ENCODE data around the gene MUSK. TPM values are rescaled to one million over a fixed set of nuclear protein-coding genes. Genes with fewer than 3 reads are reported as not detected.

Gene MUSK
- total RNA-seq, 1 donor from 2014 or later = not detected

DNA sequence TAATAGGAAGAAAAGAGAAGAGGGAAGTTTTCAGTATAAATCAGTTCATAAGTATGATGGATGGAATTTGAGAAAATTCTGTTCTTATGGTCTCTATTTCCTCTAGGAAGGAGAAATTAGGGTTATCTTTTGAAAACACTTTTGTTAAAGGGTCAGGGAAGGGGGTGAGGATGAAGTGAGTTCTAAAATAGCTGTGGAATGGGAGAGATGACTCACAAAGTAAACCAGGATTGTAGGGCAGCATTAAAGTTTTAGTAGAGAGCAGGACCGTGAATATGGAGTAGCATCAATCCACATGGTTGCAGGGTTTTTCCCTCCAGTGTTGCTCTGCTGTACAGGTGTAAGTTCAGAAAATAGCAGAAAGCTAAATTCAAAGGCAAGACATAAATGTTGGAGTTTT lies 32.4 kb downstream of the MUSK start:
- Histone ChIP-seq H3K36me3 (ENCODE audit: control insufficient read depth, insufficient read depth, low read length) (no peaks in the 10 kb centered on the region), H3K4me3 (ENCODE audit: low read depth, low read length) (no peak overlapping the region), H3K27me3 (ENCODE audit: control insufficient read depth, insufficient read depth, low read length) (no peaks in the 10 kb centered on the region)
- TF ChIP-seq, protein P1, sequence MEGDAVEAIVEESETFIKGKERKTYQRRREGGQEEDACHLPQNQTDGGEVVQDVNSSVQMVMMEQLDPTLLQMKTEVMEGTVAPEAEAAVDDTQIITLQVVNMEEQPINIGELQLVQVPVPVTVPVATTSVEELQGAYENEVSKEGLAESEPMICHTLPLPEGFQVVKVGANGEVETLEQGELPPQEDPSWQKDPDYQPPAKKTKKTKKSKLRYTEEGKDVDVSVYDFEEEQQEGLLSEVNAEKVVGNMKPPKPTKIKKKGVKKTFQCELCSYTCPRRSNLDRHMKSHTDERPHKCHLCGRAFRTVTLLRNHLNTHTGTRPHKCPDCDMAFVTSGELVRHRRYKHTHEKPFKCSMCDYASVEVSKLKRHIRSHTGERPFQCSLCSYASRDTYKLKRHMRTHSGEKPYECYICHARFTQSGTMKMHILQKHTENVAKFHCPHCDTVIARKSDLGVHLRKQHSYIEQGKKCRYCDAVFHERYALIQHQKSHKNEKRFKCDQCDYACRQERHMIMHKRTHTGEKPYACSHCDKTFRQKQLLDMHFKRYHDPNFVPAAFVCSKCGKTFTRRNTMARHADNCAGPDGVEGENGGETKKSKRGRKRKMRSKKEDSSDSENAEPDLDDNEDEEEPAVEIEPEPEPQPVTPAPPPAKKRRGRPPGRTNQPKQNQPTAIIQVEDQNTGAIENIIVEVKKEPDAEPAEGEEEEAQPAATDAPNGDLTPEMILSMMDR (IDR thresholded peaks at IDR 0.05; ENCODE audit: insufficient read depth, low read length, poor library complexity, severe bottlenecking) = no peak
- DNase-seq (ENCODE audit: low read depth) = no peak

DNA sequence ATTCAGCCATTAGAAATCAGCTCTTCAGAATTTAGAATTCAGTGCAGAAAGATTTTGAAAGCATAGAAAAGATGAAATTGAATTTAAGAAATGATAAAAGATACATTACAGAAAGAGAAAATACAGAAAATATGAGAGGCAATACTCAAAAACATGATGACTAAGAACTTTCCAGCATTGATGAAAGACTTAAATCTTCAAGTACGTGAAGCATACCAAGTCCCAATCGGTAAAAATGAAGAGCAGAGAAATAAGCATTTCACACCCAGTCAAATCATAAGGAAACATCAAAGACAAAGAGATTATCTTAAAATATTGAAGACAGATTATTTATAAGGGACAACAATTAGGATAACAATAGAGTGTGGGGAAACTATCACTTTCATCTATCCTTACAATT lies 35.1 kb downstream of the MUSK start:
- Histone ChIP-seq H3K36me3 (ENCODE audit: control insufficient read depth, insufficient read depth, low read length) (no peaks in the 10 kb centered on the region), H3K4me3 (ENCODE audit: low read depth, low read length) (no peak overlapping the region), H3K27me3 (ENCODE audit: control insufficient read depth, insufficient read depth, low read length) (no peaks in the 10 kb centered on the region)
- no peak for DNase-seq (ENCODE audit: low read depth)
- TF ChIP-seq, protein P1 (IDR thresholded peaks at IDR 0.05; ENCODE audit: insufficient read depth, low read length, poor library complexity, severe bottlenecking) = no peak

DNA sequence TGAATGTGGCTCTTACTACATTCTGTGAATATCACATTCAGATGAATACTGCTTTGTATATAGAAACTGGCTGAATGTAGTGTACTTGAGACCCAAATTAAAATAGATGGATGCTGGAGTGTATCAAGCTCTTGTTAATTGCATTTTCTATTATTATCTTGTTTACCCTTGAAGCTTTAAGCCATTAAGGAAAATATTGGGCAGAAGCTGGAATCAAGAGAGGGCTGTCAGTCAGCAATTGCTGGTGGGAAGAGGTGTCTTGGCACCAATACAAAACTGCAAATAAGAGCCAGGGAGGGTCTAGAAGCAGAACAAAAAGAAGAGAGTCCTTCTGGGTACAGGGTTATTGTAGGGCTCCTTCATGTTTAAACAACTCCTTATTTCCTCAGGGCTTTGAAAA lies 38.8 kb downstream of the MUSK start:
- H3K36me3 ChIP-seq (ENCODE audit: control insufficient read depth, insufficient read depth, low read length) = no peaks in the 10 kb centered on the region
- TF ChIP-seq, protein P1 (IDR thresholded peaks at IDR 0.05; ENCODE audit: insufficient read depth, low read length, poor library complexity, severe bottlenecking) = no peak
- no peaks in the 10 kb centered on the region for H3K27me3 ChIP-seq (ENCODE audit: control insufficient read depth, insufficient read depth, low read length)
- no peak overlapping the region for H3K4me3 ChIP-seq (ENCODE audit: low read depth, low read length)
- DNase-seq (ENCODE audit: low read depth) = no peak

DNA sequence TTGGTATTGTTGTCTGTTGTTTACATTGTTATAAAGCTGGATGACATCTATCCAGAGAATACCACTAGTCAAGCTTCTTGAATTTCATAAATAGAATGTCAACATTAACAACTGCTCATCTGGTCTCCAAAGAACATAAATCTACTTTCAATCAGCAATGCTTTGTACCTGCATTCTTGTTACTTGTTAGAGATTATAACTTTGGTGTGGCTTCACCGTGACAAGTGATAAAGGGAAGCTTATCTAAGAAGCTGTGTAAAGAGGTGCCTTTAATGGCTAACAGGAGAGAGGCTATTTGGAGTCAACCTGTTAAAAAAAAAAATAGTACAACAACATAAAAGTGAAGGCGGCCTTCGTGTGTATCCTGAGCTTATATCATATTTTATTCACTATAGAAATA lies 41.8 kb downstream of the MUSK start:
- no peaks in the 10 kb centered on the region for H3K27me3 ChIP-seq (ENCODE audit: control insufficient read depth, insufficient read depth, low read length)
- H3K36me3 ChIP-seq (ENCODE audit: control insufficient read depth, insufficient read depth, low read length) = no peaks in the 10 kb centered on the region
- TF ChIP-seq, protein P1 (IDR thresholded peaks at IDR 0.05; ENCODE audit: insufficient read depth, low read length, poor library complexity, severe bottlenecking) = no peak

DNA sequence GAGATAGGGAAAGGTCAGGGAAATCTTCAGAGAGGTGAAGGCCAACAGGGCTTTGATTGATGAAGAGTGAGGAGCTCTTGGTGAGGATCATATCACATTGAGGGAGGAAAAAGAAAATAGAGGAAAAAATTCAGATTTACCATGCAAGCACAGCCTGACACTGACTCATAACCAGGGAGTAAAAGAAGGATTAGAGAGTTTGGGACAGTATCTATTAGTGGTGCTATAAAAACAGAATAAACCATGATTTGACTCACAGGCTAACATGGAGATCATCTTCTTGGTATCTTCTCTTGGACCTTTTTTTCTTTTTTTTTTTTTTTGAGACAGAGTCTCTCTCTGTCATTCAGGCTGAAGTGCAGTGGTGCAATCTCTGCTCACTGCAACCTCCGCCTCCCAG lies 44.4 kb downstream of the MUSK start:
- TF ChIP-seq, protein P1 (IDR thresholded peaks at IDR 0.05; ENCODE audit: insufficient read depth, low read length, poor library complexity, severe bottlenecking) = no peak
- Histone ChIP-seq H3K27me3 (ENCODE audit: control insufficient read depth, insufficient read depth, low read length) (no peaks in the 10 kb centered on the region), H3K4me3 (ENCODE audit: low read depth, low read length) (no peak overlapping the region), H3K36me3 (ENCODE audit: control insufficient read depth, insufficient read depth, low read length) (no peaks in the 10 kb centered on the region)
- no peak for DNase-seq (ENCODE audit: low read depth)

More for the DNA sequence above, 41.8 kb downstream of the MUSK start:
- H3K4me3 ChIP-seq (ENCODE audit: low read depth, low read length) = no peak overlapping the region
- DNase-seq (ENCODE audit: low read depth) = no peak

DNA sequence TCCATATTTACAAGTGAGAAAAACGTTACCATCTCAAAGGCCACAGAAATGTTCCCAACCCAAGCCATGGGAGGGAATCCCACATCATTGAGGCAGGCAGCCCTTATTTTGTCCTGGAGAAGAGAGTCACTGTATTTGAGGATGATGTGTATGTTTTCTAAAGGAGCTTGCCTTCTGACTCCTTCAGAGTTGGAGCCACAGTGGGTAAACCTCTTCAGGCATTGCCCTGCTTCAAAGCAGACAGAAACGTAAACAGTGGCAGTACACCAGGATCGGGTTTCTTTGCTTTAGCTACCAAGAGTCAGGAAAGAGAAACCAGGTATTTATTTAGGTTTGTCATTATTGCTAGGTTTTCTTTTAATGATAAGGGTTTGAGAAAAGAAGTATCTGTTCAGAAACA lies 45.7 kb downstream of the MUSK start:
- Histone ChIP-seq H3K36me3 (ENCODE audit: control insufficient read depth, insufficient read depth, low read length) (no peaks in the 10 kb centered on the region), H3K4me3 (ENCODE audit: low read depth, low read length) (no peak overlapping the region), H3K27me3 (ENCODE audit: control insufficient read depth, insufficient read depth, low read length) (no peaks in the 10 kb centered on the region)
- DNase-seq (ENCODE audit: low read depth) = no peak
- TF ChIP-seq, protein P1 (IDR thresholded peaks at IDR 0.05; ENCODE audit: insufficient read depth, low read length, poor library complexity, severe bottlenecking) = no peak

Data from kidney epithelial cell (primary cell).